ENCODE data around the gene CYLC1.

Gene CYLC1, protein sequence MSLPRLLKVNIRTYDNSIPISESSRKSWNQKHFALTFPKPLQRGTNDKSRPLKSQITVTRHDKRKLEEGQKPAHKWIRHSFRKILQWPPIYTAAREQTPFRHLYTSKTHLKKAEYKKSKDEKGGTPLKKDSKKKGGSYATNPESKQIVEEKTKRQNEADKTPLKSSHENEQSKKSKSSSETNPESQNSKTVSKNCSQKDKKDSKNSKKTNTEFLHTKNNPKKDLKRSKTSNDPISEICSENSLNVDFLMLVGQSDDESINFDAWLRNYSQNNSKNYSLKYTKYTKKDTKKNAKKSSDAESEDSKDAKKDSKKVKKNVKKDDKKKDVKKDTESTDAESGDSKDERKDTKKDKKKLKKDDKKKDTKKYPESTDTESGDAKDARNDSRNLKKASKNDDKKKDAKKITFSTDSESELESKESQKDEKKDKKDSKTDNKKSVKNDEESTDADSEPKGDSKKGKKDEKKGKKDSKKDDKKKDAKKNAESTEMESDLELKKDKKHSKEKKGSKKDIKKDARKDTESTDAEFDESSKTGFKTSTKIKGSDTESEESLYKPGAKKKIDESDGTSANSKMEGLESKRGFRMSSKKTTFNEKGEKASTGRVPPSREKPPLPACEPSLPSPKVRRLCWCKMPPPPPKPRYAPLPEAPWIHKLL

DNA sequence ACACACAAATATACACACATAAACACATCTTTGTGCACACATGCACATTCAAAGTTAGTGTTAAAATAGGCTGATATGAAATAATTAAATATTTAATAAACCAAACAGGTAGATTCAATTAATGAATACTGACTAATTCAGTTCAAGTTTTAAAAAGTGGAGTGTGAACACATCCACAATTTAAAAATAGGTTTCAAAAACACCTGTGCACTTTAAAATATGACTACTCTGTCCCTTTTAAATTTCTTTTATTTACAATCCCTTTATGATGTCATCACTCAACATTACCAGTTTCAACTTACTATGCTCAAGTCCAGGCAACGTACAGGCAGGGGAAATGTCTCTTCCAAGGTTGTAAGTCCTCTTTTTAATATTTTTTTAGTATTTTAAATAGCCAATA, at the start of gene CYLC1:
Gene CYLC1 (plus strand): TSS at position 301 of the 400 bp plus-strand sequence. CDS start 37 bp downstream, at position 338.
- H3K4me3 ChIP-seq = no peak within 1 kb of the TSS

DNA sequence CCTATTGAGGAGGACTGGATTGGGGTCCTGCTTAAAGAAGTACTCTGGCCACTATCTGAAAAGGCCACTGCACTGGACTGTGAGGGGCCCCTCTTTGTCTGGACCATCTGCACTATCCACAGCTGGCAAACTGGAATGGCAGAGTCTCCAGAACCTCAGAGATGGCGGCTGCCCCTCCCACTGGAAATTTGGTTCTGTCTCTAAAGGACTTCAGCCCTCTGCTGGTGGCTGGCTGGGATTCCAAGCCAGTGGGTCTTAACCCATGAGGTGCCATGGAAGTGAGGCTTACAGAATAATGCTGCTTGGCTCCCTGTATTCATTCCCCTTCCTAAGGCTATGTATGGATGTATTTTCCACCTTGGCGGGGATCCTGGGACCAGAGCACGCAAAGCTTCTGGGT, 41.6 kb upstream of the CYLC1 start:
- no peak overlapping the region for H3K4me3 ChIP-seq
- H3K27ac ChIP-seq = no peak overlapping the region

More for the DNA sequence above, at the start of gene CYLC1:
- H3K27ac ChIP-seq = no peak within 1 kb of the TSS

DNA sequence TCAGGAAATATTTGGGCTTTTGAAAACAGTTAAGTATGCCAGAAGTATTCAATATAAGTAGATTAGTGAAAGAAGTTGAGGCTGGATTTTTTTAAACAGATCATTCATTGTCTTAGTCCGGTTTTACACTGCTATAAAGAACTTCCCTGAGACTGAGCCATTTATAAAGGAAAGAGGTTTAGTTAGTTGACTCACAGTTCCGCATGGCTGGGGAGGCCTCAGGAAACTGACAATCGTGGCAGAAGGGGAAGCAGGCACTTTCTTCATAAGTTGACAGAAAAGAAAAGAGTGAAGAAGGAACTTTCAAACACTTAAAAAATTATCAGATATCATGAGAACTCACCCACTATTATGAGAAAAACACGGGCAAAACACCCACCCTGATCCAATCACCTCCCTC, 31.1 kb upstream of the CYLC1 start:
- Histone ChIP-seq H3K27ac (no peak overlapping the region), H3K4me3 (no peak overlapping the region)

DNA sequence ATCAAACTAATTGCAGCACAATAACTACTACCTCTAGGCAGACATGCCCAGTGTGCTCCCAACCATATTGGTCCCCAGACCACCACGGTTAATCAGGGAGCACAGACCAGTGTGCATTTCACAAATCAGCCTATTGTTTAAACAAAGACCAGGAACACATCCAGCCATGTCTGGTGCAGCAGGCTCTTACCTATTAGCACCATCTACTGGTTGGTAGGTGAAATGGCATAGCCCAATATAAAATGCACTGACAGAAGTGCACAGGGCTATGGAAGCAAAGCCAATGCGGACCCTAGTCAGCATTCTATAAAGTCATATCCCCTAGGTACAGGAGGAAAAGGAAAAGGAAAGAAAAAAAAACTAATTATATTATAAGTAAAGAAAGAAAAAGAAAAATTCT, 15.5 kb upstream of the CYLC1 start:
- H3K4me3 ChIP-seq = no peak overlapping the region
- no peak overlapping the region for H3K27ac ChIP-seq

DNA sequence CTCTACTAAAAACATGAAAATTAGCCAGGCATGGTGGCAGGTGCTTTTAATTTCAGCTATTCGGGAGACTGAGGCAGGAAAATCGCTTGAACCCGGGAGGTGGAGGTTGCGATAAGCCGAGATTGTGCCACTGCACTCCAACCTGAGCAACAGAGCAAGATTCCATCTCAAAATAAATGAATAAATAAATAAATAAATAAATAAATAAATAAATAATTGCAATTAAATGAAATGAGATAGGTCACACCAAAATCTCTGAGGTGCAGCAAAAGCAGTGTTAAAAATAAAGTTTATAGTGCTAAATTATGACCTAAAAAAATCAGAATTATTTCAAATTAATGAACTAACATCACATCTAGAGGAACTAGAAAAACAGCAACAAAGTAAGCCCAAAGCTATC, 13.6 kb upstream of the CYLC1 start:
- Histone ChIP-seq H3K27ac (no peak overlapping the region), H3K4me3 (no peak overlapping the region)

DNA sequence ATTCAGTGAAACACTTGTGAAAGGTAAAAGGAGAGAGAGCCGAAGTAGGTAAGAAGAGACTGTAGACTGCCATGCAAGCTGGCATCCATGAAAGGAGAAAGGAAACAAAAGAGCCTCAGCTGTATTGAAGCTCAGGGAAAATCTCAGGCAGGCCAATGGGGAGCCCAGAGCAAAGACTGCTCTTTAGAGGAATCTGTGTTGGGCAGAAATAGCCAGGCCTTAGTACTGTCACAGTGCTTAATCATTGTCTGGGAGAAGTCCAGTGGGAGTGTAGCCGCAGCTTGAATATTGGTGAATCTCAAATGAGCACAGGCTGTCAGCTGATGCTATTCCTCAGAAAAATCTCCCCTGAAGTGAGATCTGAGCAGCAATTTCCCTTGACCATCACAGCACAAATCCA, 27.6 kb downstream of the CYLC1 start:
- H3K27ac ChIP-seq = no peak overlapping the region

DNA sequence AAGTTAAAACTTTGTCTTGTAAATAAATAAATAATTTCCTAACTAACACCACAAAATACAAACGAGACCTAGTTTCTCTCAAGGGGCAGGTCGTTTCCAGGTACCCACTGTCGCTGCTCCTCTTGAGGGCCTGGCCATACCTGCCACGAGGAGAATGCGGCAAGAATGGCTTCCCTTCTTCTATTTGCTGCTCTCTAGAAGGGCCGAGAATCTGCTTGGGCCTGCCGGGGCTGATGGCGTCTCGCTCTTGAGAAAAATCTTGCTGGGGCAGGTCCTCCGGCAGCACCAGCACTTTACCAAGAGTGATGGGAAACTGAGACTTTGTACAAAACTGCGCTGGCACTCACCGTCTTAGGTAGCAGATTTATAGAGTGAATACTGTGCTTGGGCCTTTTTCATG, 31.5 kb downstream of the CYLC1 start:
- H3K4me3 ChIP-seq = no peak overlapping the region
- no peak overlapping the region for H3K27ac ChIP-seq

More for the DNA sequence above, 27.6 kb downstream of the CYLC1 start:
- H3K4me3 ChIP-seq = no peak overlapping the region

DNA sequence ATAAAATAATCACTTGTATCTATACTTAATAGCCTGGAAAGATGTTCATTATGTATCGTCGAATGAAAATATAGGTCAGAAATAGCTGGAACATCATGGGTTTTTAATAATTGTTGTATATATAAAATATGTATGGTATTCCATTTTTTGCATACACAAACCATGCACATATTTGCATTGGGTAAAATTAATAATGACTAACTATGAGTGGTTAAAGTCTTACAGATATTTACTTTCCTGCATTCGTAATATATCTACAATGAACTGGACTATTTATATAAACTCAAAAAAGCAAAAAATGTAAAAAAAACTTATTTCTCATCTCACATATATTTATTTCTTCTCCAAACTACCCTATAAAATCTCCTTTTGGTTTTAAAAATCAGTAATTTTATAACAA, 46.0 kb downstream of the CYLC1 start:
- no peak overlapping the region for H3K4me3 ChIP-seq
- no peak overlapping the region for H3K27ac ChIP-seq

DNA sequence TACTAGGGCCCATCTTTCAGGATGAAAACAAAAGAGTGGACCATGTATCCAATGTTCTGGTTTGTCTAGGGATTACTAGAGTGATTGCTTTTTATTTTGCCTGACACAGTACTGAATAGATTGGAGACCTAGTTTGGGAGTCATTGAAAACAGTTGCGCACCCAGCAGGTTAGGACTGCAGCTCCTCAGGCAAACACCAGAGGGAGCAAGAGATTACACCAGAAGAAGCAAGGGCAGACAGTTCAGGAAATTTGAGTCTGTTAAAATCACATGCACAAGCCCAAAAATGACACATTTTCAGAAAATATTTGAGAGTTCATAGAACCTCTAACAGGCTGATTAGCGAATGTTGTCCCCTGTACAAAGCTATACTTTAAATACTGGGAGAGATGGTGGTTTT, 55.6 kb downstream of the CYLC1 start:
- Histone ChIP-seq H3K27ac (no peak overlapping the region), H3K4me3 (no peak overlapping the region)

DNA sequence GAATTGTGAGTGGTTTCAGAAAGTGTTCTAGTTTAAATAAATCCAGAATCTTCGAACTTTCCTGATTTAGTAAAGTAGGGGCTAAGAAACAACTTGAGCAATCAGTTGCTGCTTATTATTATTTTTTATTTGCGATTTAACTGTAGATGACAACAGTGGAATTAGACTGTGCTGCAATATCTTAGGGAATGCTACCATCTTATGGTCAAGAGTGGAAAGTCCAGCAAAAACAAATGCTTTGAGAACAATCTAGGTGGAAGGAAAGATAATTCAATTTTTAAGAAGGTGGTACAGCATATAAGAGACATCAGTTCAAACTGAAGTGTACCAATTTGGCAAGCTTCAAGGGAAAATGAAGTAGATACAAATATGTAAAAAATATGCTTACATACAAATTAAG, 73.3 kb downstream of the CYLC1 start:
- no peak overlapping the region for H3K4me3 ChIP-seq
- no peak overlapping the region for H3K27ac ChIP-seq

Data from skin epidermis (tissue), 12 donors.